Measurements from ENCODE around the gene FREM2.

Gene FREM2

DNA sequence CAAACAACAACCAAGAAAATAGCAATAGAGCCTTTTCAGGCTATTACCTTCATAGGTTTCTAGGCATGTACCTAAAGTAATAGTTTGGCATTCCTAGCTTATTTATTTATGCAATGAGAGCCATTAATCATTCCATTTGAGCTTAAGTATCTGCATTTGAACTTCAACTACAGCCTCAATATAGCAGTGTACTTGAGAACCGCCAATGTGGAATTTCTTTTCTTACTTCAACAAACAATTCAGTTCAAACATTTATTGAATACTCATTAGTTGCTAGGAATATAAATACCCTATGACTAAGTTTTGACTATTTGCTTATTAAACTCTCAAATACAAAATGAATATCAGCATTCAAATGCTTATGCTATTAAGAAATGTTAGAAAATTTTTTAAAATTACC lies 38.0 kb upstream of the FREM2 start:
- no peak for TF ChIP-seq EP300 (IDR thresholded peaks at IDR 0.05; ENCODE audit: borderline replicate concordance)
- TF ChIP-seq YY1 (IDR thresholded peaks at IDR 0.05; ENCODE audit: low read depth) = no peak
- TF ChIP-seq FOXM1 (IDR thresholded peaks at IDR 0.05; ENCODE audit: borderline replicate concordance, low read depth) = no peak
- TF ChIP-seq ZBTB7A (IDR thresholded peaks at IDR 0.05; ENCODE audit: low read depth) = no peak
- TF ChIP-seq TAF1 (IDR thresholded peaks at IDR 0.05; ENCODE audit: low read depth) = no peak
- no peak for TF ChIP-seq CEBPB (IDR thresholded peaks at IDR 0.05)
- no peak for TF ChIP-seq TEAD4 (IDR thresholded peaks at IDR 0.05)
- TF ChIP-seq, protein P1, sequence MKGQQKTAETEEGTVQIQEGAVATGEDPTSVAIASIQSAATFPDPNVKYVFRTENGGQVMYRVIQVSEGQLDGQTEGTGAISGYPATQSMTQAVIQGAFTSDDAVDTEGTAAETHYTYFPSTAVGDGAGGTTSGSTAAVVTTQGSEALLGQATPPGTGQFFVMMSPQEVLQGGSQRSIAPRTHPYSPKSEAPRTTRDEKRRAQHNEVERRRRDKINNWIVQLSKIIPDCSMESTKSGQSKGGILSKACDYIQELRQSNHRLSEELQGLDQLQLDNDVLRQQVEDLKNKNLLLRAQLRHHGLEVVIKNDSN (IDR thresholded peaks at IDR 0.05) = no peak
- no peak for TF ChIP-seq NFIC (IDR thresholded peaks at IDR 0.05)
- TF ChIP-seq RAD21 (IDR thresholded peaks at IDR 0.05; ENCODE audit: low read depth) = no peak
- TF ChIP-seq, protein P2, sequence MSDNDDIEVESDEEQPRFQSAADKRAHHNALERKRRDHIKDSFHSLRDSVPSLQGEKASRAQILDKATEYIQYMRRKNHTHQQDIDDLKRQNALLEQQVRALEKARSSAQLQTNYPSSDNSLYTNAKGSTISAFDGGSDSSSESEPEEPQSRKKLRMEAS (IDR thresholded peaks at IDR 0.05) = no peak
- no peak for TF ChIP-seq CREB1 (IDR thresholded peaks at IDR 0.05; ENCODE audit: low read depth)
- TF ChIP-seq TCF12 (IDR thresholded peaks at IDR 0.05; ENCODE audit: low read depth) = no peak
- no peak for TF ChIP-seq EGR1 (IDR thresholded peaks at IDR 0.05)
- TF ChIP-seq, protein P3, sequence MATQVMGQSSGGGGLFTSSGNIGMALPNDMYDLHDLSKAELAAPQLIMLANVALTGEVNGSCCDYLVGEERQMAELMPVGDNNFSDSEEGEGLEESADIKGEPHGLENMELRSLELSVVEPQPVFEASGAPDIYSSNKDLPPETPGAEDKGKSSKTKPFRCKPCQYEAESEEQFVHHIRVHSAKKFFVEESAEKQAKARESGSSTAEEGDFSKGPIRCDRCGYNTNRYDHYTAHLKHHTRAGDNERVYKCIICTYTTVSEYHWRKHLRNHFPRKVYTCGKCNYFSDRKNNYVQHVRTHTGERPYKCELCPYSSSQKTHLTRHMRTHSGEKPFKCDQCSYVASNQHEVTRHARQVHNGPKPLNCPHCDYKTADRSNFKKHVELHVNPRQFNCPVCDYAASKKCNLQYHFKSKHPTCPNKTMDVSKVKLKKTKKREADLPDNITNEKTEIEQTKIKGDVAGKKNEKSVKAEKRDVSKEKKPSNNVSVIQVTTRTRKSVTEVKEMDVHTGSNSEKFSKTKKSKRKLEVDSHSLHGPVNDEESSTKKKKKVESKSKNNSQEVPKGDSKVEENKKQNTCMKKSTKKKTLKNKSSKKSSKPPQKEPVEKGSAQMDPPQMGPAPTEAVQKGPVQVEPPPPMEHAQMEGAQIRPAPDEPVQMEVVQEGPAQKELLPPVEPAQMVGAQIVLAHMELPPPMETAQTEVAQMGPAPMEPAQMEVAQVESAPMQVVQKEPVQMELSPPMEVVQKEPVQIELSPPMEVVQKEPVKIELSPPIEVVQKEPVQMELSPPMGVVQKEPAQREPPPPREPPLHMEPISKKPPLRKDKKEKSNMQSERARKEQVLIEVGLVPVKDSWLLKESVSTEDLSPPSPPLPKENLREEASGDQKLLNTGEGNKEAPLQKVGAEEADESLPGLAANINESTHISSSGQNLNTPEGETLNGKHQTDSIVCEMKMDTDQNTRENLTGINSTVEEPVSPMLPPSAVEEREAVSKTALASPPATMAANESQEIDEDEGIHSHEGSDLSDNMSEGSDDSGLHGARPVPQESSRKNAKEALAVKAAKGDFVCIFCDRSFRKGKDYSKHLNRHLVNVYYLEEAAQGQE (IDR thresholded peaks at IDR 0.05; ENCODE audit: low read depth) = no peak

DNA sequence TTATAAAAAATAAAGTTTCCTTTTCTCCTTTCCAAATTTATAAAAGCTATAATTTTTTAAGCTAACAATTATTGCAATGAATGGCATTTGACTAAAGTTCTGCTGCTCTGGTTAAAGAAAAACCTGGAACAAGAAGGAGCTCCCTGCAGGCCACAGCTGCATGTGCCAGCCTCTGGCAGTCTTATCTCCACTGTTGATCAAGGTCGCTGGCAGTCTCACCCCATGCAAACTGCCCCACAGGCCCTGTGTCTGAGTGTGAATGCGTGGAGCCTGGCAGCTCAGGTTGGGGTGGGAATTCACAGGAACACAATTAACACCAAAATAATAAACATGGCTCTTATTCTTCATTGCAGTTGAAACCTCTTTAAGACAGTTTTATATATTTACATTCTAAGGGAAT lies 30.2 kb upstream of the FREM2 start:
- TF ChIP-seq ZBTB7A (IDR thresholded peaks at IDR 0.05; ENCODE audit: low read depth) (no peak), FOXM1 (IDR thresholded peaks at IDR 0.05; ENCODE audit: borderline replicate concordance, low read depth) (no peak), TAF1 (IDR thresholded peaks at IDR 0.05; ENCODE audit: low read depth) (no peak), EGR1 (IDR thresholded peaks at IDR 0.05) (no peak)

DNA sequence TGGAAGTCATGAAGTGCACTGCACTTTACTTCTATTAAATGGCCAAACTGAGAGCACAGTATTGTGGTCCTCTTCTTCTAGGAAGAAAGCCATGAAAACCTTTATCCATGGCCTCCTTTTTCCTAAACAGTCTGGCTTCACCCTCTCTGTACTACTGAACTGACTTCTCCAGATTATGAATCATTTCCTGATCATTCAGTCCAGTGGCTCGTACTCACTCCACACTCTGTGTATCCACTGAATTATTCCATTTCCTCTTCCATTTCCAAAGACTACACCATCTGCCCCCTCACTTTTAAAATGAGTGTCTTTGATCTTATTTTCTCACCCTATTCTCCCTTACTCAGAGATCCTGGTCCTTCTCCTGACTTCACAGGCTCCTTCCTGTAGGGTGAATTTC lies 29.7 kb upstream of the FREM2 start:
- TF ChIP-seq EP300 (IDR thresholded peaks at IDR 0.05; ENCODE audit: borderline replicate concordance) (no peak), TEAD4 (IDR thresholded peaks at IDR 0.05) (no peak), RAD21 (IDR thresholded peaks at IDR 0.05; ENCODE audit: low read depth) (no peak), YY1 (IDR thresholded peaks at IDR 0.05; ENCODE audit: low read depth) (no peak), ZBTB7A (IDR thresholded peaks at IDR 0.05; ENCODE audit: low read depth) (no peak), FOXM1 (IDR thresholded peaks at IDR 0.05; ENCODE audit: borderline replicate concordance, low read depth) (no peak), CEBPB (IDR thresholded peaks at IDR 0.05) (no peak), NFIC (IDR thresholded peaks at IDR 0.05) (no peak), TCF12 (IDR thresholded peaks at IDR 0.05; ENCODE audit: low read depth) (no peak), TAF1 (IDR thresholded peaks at IDR 0.05; ENCODE audit: low read depth) (no peak), EGR1 (IDR thresholded peaks at IDR 0.05) (no peak)
- TF ChIP-seq, protein P2 (IDR thresholded peaks at IDR 0.05) = no peak
- TF ChIP-seq, protein P3 (IDR thresholded peaks at IDR 0.05; ENCODE audit: low read depth) = no peak

DNA sequence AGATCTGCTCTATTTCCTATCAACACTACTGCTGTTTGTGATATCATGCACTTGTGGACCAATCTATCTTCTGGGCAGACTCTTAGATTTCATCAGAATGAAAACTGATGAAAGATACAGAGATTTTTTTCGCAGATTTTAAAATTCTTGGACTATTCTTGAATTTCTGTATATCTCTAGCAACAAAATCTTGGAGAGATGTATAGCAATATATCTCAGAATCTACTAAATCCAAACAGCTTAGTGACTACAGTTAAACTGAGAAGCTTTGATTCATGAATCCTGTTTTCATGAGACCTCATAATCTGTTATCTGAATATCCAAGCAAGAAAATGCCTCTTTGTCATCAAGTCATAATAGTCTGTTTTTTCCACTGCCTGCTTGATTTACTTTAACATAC lies 28.0 kb upstream of the FREM2 start:
- TF ChIP-seq YY1 (IDR thresholded peaks at IDR 0.05; ENCODE audit: low read depth) (no peak), TEAD4 (IDR thresholded peaks at IDR 0.05) (no peak), FOXM1 (IDR thresholded peaks at IDR 0.05; ENCODE audit: borderline replicate concordance, low read depth) (no peak), ZBTB7A (IDR thresholded peaks at IDR 0.05; ENCODE audit: low read depth) (no peak), CEBPB (IDR thresholded peaks at IDR 0.05) (no peak), RAD21 (IDR thresholded peaks at IDR 0.05; ENCODE audit: low read depth) (no peak), TCF12 (IDR thresholded peaks at IDR 0.05; ENCODE audit: low read depth) (no peak), EP300 (IDR thresholded peaks at IDR 0.05; ENCODE audit: borderline replicate concordance) (no peak), CREB1 (IDR thresholded peaks at IDR 0.05; ENCODE audit: low read depth) (no peak), EGR1 (IDR thresholded peaks at IDR 0.05) (no peak), NFIC (IDR thresholded peaks at IDR 0.05) (no peak), TAF1 (IDR thresholded peaks at IDR 0.05; ENCODE audit: low read depth) (no peak)
- TF ChIP-seq, protein P2 (IDR thresholded peaks at IDR 0.05) = no peak
- TF ChIP-seq, protein P1 (IDR thresholded peaks at IDR 0.05) = no peak
- TF ChIP-seq, protein P3 (IDR thresholded peaks at IDR 0.05; ENCODE audit: low read depth) = no peak

Data from Ishikawa (cell line).